HG03097 (cell line): Measurements from ENCODE around the gene WDR88.
"Not testable (repeated sequence)": the region's sequence is repeated elsewhere in the genome, so short reads cannot be mapped to it uniquely, and the experiment has no call there.

Experiments used
- ATAC-seq: cut with Tn5 transposase; IDR thresholded peaks from one replicate; pipeline ENCODE4 v1.9.1; 2021; ENCODE audit not compliant: unreplicated experiment, low FRiP score

WDR88 gene

DNA sequence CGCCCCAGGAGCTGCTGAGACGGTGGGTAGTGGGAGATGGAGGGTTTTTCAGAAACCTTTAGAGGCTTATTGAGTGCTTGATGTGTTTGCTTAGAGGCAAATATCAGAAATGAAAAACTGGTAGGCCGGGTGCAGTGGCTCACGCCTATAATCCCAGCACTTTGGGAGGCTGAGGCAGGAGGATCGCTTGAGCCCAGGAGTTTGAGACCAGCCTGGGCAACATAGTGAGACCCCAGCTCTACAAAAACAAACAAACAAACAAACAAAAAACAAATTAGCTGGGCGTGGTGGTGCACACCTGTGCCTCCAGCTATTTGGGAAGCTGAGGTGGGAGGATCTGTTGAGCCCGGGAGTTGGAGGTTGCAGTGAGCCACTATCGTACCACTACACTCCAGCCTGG, 5.2 kb upstream of the WDR88 start:
- not testable (repeated sequence) for ATAC-seq

DNA sequence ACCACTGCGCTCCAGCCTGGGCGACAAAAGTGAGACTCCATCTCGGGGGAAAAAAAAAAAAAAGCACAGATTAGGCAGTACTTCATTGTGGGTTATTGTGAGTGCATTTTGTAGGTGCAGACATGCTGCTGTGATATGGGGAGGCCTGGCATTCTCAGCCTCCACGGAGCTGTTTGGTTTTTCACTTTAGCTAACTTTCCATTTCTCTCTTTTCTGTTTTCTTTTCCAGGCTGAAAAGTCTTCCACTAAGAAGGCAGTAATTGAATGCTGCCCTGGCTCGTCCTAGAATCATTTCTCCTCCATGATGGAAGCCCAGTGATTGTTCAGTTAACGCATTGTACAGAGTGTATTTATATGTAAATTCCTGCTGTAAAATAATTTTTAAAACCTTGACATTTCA, 2.0 kb upstream of the WDR88 start:
- ATAC-seq, result no peak

- ATAC-seq, result no peak
Measured at GRCh38 chr19:33130433-33130832, 1.5 kb upstream of the WDR88 start.

GRCh38 chr19:33132425-33132824, 511 bp downstream of the WDR88 start:
- no peak for ATAC-seq

DNA sequence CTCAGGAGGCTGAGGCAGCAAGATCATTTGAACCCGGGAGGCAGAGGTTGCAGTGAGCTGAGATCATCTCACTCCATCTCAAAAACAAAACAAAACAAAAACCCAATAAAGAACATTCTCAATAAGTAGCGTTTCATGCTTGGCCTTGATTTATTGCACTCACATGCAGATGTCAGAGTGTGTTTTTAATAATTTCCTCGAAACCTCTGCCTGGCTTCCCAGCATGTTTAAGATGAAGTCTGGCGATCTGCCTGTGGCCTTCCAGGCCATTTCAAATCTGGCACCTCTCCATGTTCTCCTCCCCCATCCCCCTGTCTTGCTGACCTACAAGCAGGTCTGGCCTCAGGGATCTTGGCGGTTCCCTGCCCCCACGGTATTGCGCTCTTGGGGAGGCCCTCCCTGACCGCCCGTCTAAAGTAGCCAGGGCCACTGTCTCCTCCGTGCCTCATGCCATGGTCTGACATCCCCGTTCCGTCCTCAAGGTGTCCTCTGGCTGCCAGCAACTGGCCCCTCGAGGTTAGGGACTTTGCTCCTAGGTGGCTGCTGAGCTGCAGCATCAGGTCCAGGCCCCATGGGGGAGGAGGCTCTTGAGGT, 1.6 kb downstream of the WDR88 start:
- ATAC-seq, result no peak

DNA sequence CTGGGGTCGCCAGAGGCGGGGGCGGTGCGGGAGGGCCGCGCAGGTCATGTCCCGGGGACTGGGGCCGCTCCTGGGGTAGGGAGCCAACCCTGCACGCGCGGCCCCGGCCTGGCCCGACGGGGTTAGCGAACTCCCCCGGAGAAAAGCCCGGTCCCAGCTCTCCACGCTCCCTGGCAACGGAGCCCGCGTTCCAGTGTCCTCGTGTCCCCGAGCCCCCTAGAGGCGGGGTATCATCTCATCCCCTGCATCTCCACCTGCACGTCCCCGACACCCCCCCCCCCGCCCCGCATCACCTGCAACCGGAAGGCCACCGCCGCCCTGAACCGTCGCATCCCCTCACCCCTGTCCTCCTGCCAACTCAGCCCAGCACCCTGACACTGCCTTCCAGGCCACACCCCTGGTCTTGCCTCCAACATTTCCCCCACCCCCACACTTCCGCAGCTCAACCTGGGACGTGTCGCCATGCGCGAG, 2.7 kb downstream of the WDR88 start:
- no peak for ATAC-seq

- ATAC-seq, result no peak
Measured at GRCh38 chr19:33139165-33139564, 7.3 kb downstream of the WDR88 start.

DNA sequence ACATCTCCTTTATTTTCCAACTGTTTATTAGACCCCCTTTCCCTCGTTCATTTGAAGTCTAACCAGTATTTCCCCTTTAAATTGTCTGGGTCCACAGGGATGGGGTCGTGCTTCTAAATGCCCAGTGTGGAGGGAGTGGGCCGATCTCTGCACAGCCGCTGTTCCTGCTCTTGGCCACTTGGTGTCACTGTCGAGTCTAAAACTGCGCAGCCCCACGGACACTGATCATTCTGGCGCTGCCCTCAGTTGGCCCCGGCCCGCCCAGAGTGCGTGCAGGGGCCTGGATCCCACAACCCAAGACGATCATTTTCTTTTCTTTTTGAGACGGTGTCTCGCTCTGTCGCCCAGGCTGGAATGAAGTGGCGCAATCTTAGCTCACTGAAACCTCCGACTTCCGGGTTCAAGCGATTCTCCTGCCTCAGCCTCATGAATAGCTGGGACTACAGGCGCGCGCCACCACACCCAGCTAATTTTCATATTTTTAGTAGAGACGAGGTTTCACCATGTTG, 12.0 kb downstream of the WDR88 start:
- ATAC-seq, result no peak

DNA sequence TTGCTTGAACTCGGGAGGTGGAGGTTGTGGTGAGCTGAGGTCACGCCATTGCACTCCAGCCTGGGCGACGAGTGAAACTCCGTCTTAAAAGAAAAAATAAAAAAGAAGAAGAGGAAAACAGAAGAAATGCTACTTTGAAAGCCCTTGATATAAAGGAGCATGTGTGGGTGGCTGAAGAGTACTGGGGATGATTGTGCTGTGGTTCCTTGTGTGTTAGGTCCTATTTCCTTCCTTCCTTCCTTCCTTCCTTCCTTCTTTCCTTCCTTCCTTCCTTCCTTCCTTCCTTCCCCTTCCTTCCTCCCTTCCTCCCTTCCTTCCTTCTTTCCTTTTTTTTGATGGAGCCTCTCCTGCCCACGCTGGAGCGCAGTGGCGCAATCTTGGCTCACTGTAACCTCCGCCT, 14.3 kb downstream of the WDR88 start:
- no peak for ATAC-seq

DNA sequence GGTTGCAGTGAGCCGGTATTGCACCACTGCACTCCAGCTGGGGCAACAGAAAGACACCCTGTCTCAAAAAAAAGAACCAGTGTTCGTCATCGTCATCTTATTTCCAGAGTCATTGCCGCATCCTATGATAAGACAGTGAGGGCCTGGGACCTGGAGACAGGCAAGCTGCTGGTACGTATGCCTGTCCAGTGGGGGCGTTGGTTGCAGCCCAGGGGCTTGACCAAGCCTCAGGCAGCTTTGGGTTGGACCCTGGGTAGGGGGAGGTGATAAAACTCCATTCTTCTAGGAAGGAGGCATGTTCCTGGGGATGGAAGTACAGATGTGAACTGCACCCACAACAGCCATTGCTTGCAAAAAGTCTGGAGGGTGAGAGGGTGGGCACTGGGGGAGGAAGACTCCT, 15.6 kb downstream of the WDR88 start:
- ATAC-seq, result no peak

GRCh38 chr19:33150852-33151518, 19.1 kb downstream of the WDR88 start:
- no peak for ATAC-seq

- ATAC-seq, result no peak
Measured at GRCh38 chr19:33152176-33152575, 20.3 kb downstream of the WDR88 start.

- ATAC-seq, result not testable (repeated sequence)
Measured at GRCh38 chr19:33152625-33153024, 20.7 kb downstream of the WDR88 start.

DNA sequence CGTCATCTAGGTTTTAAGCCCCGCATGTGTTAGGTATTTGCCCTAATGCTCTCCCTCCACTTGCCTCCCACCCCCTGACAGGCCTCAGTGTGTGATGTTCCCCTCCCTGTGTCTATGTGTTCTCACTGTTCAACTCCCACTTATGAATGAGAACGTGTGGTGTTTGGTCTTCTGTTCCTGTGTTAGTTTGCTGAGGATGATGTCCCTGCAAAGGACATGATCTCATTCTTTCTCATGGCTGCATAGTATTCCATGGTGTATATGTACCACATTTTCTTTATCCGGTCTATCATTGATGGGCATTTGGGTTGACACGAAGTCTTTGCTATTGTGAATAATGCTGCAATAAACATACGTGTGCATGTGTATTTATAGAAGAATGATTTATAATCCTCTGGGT, 22.4 kb downstream of the WDR88 start:
- not testable (repeated sequence) for ATAC-seq

DNA sequence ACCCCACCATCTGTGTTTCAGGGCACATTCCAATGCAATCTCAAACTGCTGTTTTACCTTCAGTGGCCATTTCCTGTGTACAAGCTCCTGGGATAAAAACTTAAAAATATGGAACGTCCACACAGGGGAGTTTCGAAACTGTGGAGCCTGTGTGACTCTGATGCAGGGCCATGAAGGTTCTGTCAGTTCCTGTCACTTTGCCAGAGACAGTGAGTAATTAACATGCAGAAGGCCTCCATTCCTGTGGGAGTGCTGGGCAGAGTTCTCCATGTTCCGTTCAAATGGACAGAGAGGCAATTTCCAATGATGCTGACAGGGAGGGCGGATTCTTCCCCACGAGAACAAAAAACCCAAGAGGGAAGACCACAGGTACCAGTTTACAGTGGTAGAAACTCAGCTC, 24.4 kb downstream of the WDR88 start:
- no peak for ATAC-seq

- ATAC-seq, result no peak
Measured at GRCh38 chr19:33157906-33158305, 26.0 kb downstream of the WDR88 start.

GRCh38 chr19:33158365-33158764, 26.5 kb downstream of the WDR88 start:
- no peak for ATAC-seq

DNA sequence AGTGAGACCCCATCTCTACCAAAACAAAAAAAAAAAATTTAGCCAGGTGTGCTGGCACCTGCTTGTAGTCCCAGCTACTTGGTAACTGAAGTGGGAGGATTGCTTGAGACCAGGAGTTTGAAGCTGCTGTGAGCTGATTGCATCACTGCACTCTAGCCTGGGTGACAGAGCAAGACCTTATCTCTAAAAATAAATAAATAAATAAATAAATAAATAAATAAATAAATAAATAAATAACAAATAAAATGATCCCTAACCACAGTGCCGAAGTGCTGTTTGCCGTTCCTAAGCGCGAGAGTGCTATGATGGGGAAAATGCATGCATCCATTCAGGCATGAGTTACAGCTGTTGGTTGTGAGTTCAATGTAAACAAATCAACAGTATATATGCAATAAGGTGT, 27.2 kb downstream of the WDR88 start:
- ATAC-seq, result no peak

DNA sequence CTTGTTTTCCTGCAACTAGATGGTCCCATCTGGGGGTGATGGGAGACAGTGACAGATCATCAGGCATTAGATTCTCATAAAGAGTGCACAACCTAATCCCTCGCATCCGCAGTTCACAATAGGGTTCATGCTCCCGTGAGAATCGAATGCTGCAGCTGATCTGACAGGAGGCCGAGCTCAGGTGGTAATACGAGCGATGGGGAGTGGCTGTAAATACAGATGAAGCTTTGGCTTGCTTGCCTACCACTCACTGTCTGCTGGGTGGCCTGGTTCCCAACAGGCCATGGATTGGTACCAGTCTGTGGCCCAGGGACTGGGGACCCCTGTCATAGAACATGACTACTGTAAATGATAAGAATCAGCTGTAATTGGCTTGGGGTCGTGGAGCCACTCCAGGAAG, 28.0 kb downstream of the WDR88 start:
- ATAC-seq, result no peak

DNA sequence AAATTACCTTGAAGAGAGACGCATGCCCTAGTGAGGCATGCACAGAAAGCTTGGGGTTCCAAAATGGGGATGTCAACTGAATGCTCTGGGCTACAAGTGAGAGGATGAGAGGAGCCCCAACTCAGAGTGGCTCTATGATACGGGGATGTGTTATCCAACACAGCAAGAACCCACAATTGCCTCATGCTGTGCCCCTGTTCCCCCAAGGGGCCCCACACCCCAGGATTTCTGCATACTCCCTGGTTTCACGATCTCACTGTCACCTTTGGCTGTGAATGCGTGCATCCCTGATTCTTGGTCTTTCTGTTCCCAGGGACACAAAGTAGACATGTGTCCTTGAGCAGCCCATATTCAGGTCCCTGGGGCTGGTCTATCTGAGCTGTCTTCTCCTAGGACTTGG, 29.3 kb downstream of the WDR88 start:
- no peak for ATAC-seq

- no peak for ATAC-seq
Measured at GRCh38 chr19:33163481-33163880, 31.6 kb downstream of the WDR88 start.

DNA sequence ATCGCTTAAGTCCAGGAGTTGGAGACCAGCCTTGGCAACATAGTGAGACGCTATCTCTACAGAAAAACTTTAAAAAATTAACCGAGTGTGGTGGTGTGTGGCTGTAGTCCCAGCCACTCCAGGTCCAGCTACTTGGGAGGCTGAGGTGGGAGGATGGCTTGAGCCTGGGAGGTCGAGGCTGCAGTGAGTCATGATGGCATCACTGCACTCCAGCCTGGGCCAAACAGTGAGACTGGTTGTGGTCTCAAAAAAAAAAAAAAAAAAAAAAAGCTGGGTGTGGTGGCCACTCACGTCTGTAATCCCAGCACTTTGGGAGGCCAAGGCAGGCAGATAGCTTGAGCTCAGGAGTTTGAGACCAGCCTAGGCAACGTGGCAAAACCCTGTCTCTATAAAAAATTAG, 34.1 kb downstream of the WDR88 start:
- not testable (repeated sequence) for ATAC-seq
